ENCODE results near the gene RPS2.

RPS2 gene

DNA sequence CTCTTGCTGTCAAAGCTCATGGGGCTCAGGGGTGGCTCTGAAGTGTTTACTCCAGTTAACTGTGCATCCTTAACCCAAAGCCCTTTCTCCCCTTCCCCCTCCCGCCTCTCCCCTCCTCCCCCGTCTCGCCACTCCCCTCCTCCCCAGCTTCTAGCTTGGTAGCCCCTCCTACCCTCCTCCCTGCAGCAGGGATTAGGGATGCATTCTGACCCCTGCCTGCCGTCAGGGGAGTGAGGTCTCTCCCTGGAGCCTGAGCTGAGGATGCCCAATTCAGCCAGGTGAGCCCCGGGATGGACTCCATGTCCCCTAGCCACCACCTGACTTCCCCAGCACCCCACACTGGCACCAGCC lies 48.0 kb downstream of the RPS2 start:
- Histone ChIP-seq H3K4me1 (ENCODE audit: insufficient read depth, low read length) (no peaks in the 10 kb centered on the region), H3K27ac (ENCODE audit: low read length) (no peak overlapping the region), H3K27me3 (ENCODE audit: insufficient read depth, low read length, poor library complexity) (no peaks in the 10 kb centered on the region), H4K20me1 (ENCODE audit: insufficient read depth, low read length) (no peaks in the 10 kb centered on the region), H3K36me3 (ENCODE audit: insufficient read depth, low read length) (no peaks in the 10 kb centered on the region), H3K9me3 (ENCODE audit: insufficient read depth, low read length, severe bottlenecking) (no peaks in the 10 kb centered on the region), H3K9ac (ENCODE audit: low read depth, low read length) (no peak overlapping the region), H3K79me2 (ENCODE audit: insufficient read depth, low read length) (no peaks in the 10 kb centered on the region), H3K4me3 (ENCODE audit: low read depth in 1 of 2, low read length in 2 of 2) (no peak overlapping the region), H2AFZ (ENCODE audit: low read depth, low read length) (no peak overlapping the region), H3K4me2 (ENCODE audit: insufficient read depth, low read length) (no peak overlapping the region)
- DNase-seq (no peak), ATAC-seq (ENCODE audit: insufficient read depth, low read depth) (no peak)
- TF ChIP-seq, protein P1, sequence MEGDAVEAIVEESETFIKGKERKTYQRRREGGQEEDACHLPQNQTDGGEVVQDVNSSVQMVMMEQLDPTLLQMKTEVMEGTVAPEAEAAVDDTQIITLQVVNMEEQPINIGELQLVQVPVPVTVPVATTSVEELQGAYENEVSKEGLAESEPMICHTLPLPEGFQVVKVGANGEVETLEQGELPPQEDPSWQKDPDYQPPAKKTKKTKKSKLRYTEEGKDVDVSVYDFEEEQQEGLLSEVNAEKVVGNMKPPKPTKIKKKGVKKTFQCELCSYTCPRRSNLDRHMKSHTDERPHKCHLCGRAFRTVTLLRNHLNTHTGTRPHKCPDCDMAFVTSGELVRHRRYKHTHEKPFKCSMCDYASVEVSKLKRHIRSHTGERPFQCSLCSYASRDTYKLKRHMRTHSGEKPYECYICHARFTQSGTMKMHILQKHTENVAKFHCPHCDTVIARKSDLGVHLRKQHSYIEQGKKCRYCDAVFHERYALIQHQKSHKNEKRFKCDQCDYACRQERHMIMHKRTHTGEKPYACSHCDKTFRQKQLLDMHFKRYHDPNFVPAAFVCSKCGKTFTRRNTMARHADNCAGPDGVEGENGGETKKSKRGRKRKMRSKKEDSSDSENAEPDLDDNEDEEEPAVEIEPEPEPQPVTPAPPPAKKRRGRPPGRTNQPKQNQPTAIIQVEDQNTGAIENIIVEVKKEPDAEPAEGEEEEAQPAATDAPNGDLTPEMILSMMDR (IDR thresholded peaks at IDR 0.05; ENCODE audit: borderline replicate concordance, extremely low read depth, low read length, poor library complexity, severe bottlenecking): no peak
- no peak for TF ChIP-seq EZH2 (IDR thresholded peaks at IDR 0.05; ENCODE audit: borderline replicate concordance, low read depth, low read length, severe bottlenecking)

GRCh38 chr16:1915732-1916639 lies 48.6 kb downstream of the RPS2 start:
- ATAC-seq (ENCODE audit: insufficient read depth, low read depth): no peak
- H3K9me3 ChIP-seq (ENCODE audit: insufficient read depth, low read length, severe bottlenecking): no peaks in the 10 kb centered on the region
- no peak overlapping the region for H2AFZ ChIP-seq (ENCODE audit: low read depth, low read length)
- H3K27ac ChIP-seq (ENCODE audit: low read length): no peak overlapping the region
- H3K4me1 ChIP-seq (ENCODE audit: insufficient read depth, low read length): no peaks in the 10 kb centered on the region
- no peaks in the 10 kb centered on the region for H3K79me2 ChIP-seq (ENCODE audit: insufficient read depth, low read length)
- H4K20me1 ChIP-seq (ENCODE audit: insufficient read depth, low read length): no peaks in the 10 kb centered on the region
- no peak overlapping the region for H3K9ac ChIP-seq (ENCODE audit: low read depth, low read length)
- H3K4me2 ChIP-seq (ENCODE audit: insufficient read depth, low read length): no peak overlapping the region
- H3K4me3 ChIP-seq (ENCODE audit: low read depth in 1 of 2, low read length in 2 of 2): no peak overlapping the region
- H3K36me3 ChIP-seq (ENCODE audit: insufficient read depth, low read length): no peaks in the 10 kb centered on the region
- TF ChIP-seq, protein P1 (IDR thresholded peaks at IDR 0.05; ENCODE audit: borderline replicate concordance, extremely low read depth, low read length, poor library complexity, severe bottlenecking): no peak
- no peak for TF ChIP-seq EZH2 (IDR thresholded peaks at IDR 0.05; ENCODE audit: borderline replicate concordance, low read depth, low read length, severe bottlenecking)
- DNase-seq: no peak
- H3K27me3 ChIP-seq (ENCODE audit: insufficient read depth, low read length, poor library complexity): no peaks in the 10 kb centered on the region

- TF ChIP-seq, protein P1 (IDR thresholded peaks at IDR 0.05; ENCODE audit: borderline replicate concordance, extremely low read depth, low read length, poor library complexity, severe bottlenecking): no peak
- TF ChIP-seq EZH2 (IDR thresholded peaks at IDR 0.05; ENCODE audit: borderline replicate concordance, low read depth, low read length, severe bottlenecking): no peak
- H3K4me1 ChIP-seq (ENCODE audit: insufficient read depth, low read length): no peaks in the 10 kb centered on the region
- H3K27ac ChIP-seq (ENCODE audit: low read length): no peak overlapping the region
- no peak overlapping the region for H3K9ac ChIP-seq (ENCODE audit: low read depth, low read length)
- DNase-seq: no peak
- H2AFZ ChIP-seq (ENCODE audit: low read depth, low read length): no peak overlapping the region
- no peaks in the 10 kb centered on the region for H4K20me1 ChIP-seq (ENCODE audit: insufficient read depth, low read length)
- H3K36me3 ChIP-seq (ENCODE audit: insufficient read depth, low read length): no peaks in the 10 kb centered on the region
- H3K79me2 ChIP-seq (ENCODE audit: insufficient read depth, low read length): no peaks in the 10 kb centered on the region
- no peak overlapping the region for H3K4me2 ChIP-seq (ENCODE audit: insufficient read depth, low read length)
- no peaks in the 10 kb centered on the region for H3K27me3 ChIP-seq (ENCODE audit: insufficient read depth, low read length, poor library complexity)
- H3K9me3 ChIP-seq (ENCODE audit: insufficient read depth, low read length, severe bottlenecking): no peaks in the 10 kb centered on the region
- ATAC-seq (ENCODE audit: insufficient read depth, low read depth): no peak
- H3K4me3 ChIP-seq (ENCODE audit: low read depth in 1 of 2, low read length in 2 of 2): no peak overlapping the region
Observed at GRCh38 chr16:1914988-1915387, 49.6 kb downstream of the RPS2 start.
